Neuronal stem cell (in vitro differentiated cells): ENCODE results near the gene ADAMTS17.

Experiments used
- DNase-seq: peaks from one replicate; pipeline ENCODE4 v3.0.0-alpha.2; 2013; ENCODE audit warnings: low spot score
- H2AFZ ChIP-seq: one replicate; pipeline ENCODE4 v1.6.1; 2013; ENCODE audit warnings: mild to moderate bottlenecking, low read length, inconsistent platforms
- H2AK5ac ChIP-seq: 2 replicates; pipeline ENCODE4 v1.6.1; 2013; ENCODE audit warnings: low read depth, mild to moderate bottlenecking, inconsistent platforms, low read length, moderate library complexity, mixed read lengths
- H2BK120ac ChIP-seq: 2 replicates; pipeline ENCODE4 v1.6.1; 2013; ENCODE audit warnings: low read depth, mild to moderate bottlenecking, inconsistent platforms, low read length, moderate library complexity, mixed read lengths
- H2BK12ac ChIP-seq: one replicate; pipeline ENCODE4 v1.6.1; 2013; ENCODE audit warnings: low read length, inconsistent platforms
- H2BK15ac ChIP-seq: 2 replicates; pipeline ENCODE4 v1.6.1; 2013; ENCODE audit warnings: mild to moderate bottlenecking, low read length, inconsistent platforms, mixed read lengths
- H2BK5ac ChIP-seq: one replicate; pipeline ENCODE4 v1.6.1; 2013; ENCODE audit warnings: inconsistent platforms, mild to moderate bottlenecking, low read length, moderate library complexity
- H3K14ac ChIP-seq: one replicate; pipeline ENCODE4 v1.6.1; 2013; ENCODE audit warnings: low read length, inconsistent platforms
- H3K18ac ChIP-seq: 2 replicates; pipeline ENCODE4 v1.6.1; 2013; ENCODE audit warnings: low read length, inconsistent platforms
- H3K23ac ChIP-seq: 2 replicates; pipeline ENCODE4 v1.6.1; 2013; ENCODE audit warnings: low read depth, mild to moderate bottlenecking, mixed read lengths, low read length, inconsistent platforms; ENCODE audit not compliant: poor library complexity
- H3K27ac ChIP-seq: replicated peaks from 3 replicates; pipeline ENCODE4 v1.5.1; 2013; ENCODE audit warnings: low read length, inconsistent platforms
- H3K27me3 ChIP-seq, 3 experiments: 2 replicates each; pipeline ENCODE4 v1.6.1; 2013; ENCODE audit warnings: low read length in 3 of 3, mild to moderate bottlenecking in 2 of 3, inconsistent platforms in 1 of 3, low read depth in 1 of 3, mixed read lengths in 1 of 3, moderate library complexity in 1 of 3; ENCODE audit not compliant: control insufficient read depth in 3 of 3, insufficient read depth in 3 of 3
- H3K36me3 ChIP-seq, 2 donors: replicated peaks in 1 of 2; 2 replicates each; pipeline ENCODE4 v1.6.1; 2013; ENCODE audit warnings: low read length in 2 of 2; ENCODE audit not compliant: control insufficient read depth in 2 of 2, insufficient read depth in 2 of 2
- H3K4ac ChIP-seq: 2 replicates; pipeline ENCODE4 v1.6.1; 2013; ENCODE audit warnings: inconsistent platforms, mild to moderate bottlenecking, low read length, moderate library complexity
- H3K4me1 ChIP-seq, 2 donors: 1 replicate in 1 of 2; 2 replicates in 1 of 2; pipeline ENCODE4 v1.6.1; 2013; ENCODE audit warnings: low read length in 2 of 2, low read depth in 1 of 2; ENCODE audit not compliant: control insufficient read depth in 2 of 2, insufficient read depth in 1 of 2
- H3K4me2 ChIP-seq: one replicate; pipeline ENCODE4 v1.6.1; 2013; ENCODE audit warnings: mild to moderate bottlenecking, low read length, inconsistent platforms; ENCODE audit not compliant: insufficient read depth, poor library complexity, severe bottlenecking
- H3K4me3 ChIP-seq, 2 donors: 2 replicates each; pipeline ENCODE4 v1.5.1; 2013; ENCODE audit warnings: low read length in 2 of 2, mild to moderate bottlenecking in 2 of 2, inconsistent platforms in 1 of 2, moderate library complexity in 1 of 2
- H3K79me1 ChIP-seq: one replicate; pipeline ENCODE4 v1.6.1; 2013; ENCODE audit warnings: low read depth, mild to moderate bottlenecking, inconsistent platforms, low read length, moderate library complexity
- H3K9ac ChIP-seq: one replicate; pipeline ENCODE4 v1.6.1; 2013; ENCODE audit warnings: mild to moderate bottlenecking, low read depth, low read length, inconsistent platforms; ENCODE audit not compliant: poor library complexity
- H3K9me3 ChIP-seq, 2 donors: replicated peaks in 1 of 2; 2 replicates each; pipeline versions ENCODE3 to v1.6.1; 2013; ENCODE audit warnings: low read length in 2 of 2, mild to moderate bottlenecking in 2 of 2, inconsistent platforms in 1 of 2, low read depth in 1 of 2, mixed read lengths in 1 of 2, moderate library complexity in 1 of 2; ENCODE audit not compliant: control insufficient read depth in 2 of 2, insufficient read depth in 1 of 2
- H4K8ac ChIP-seq: one replicate; pipeline ENCODE4 v1.6.1; 2013; ENCODE audit warnings: low read depth, mild to moderate bottlenecking, inconsistent platforms, low read length, moderate library complexity
- H4K91ac ChIP-seq: one replicate; pipeline ENCODE4 v1.6.1; 2013; ENCODE audit warnings: low read length, low read depth, mild to moderate bottlenecking, inconsistent platforms; ENCODE audit not compliant: poor library complexity
- WGBS, 2 donors: extraction: QIAGEN DNeasy Blood & Tissue Kit; methylation state at CpG; one replicate each; pipeline ENCODE4 v1.1.7; 2013; ENCODE audit warnings: missing lambda C conversion rate in 2 of 2, mixed read lengths in 1 of 2; ENCODE audit not compliant: insufficient read length in 2 of 2, insufficient replicate concordance in 1 of 2; ENCODE audit errors: extremely low coverage in 2 of 2; 5-methylcytosine and 5-hydroxymethylcytosine counted together

Gene ADAMTS17

GRCh38 chr15:100032358-100033085, 309.3 kb downstream of the ADAMTS17 start:
- no peak overlapping the region for H3K14ac ChIP-seq
- H3K79me1 ChIP-seq: no peaks in the 10 kb centered on the region
- DNase-seq: no peak
- H3K9me3 ChIP-seq: peaks cover 0 to 6% of the 10 kb centered on the region in 2 donors
- H4K91ac ChIP-seq: no peak overlapping the region
- no peaks in the 10 kb centered on the region for H3K4me1 ChIP-seq
- no peak overlapping the region for H3K4me2 ChIP-seq
- no CpG with 5 or more reads among the region's 10 CpGs for WGBS, 2 donors
- no peak overlapping the region for H4K8ac ChIP-seq
- H3K27ac ChIP-seq: no peak overlapping the region
- H2AK5ac ChIP-seq: no peak overlapping the region
- no peaks in the 10 kb centered on the region for H3K27me3 ChIP-seq
- H3K23ac ChIP-seq: no peak overlapping the region
- H3K9ac ChIP-seq: no peak overlapping the region
- no peak overlapping the region for H2BK12ac ChIP-seq
- H2BK5ac ChIP-seq: no peak overlapping the region
- no peaks in the 10 kb centered on the region for H3K36me3 ChIP-seq
- no peak overlapping the region for H2BK15ac ChIP-seq
- H3K18ac ChIP-seq: no peak overlapping the region
- no peak overlapping the region for H2AFZ ChIP-seq
- no peak overlapping the region for H2BK120ac ChIP-seq
- no peak overlapping the region for H3K4me3 ChIP-seq
- H3K4ac ChIP-seq: no peak overlapping the region

- Histone ChIP-seq H3K23ac (no peak overlapping the region), H3K27ac (no peak overlapping the region), H4K91ac (no peak overlapping the region), H2BK15ac (no peak overlapping the region), H2BK12ac (no peak overlapping the region), H3K4me3 (no peak overlapping the region), H4K8ac (no peak overlapping the region), H3K27me3 (no peaks in the 10 kb centered on the region), H3K14ac (no peak overlapping the region), H3K36me3 (no peaks in the 10 kb centered on the region), H3K79me1 (no peaks in the 10 kb centered on the region), H3K18ac (no peak overlapping the region), H3K4me2 (no peak overlapping the region), H2BK120ac (no peak overlapping the region), H3K4ac (no peak overlapping the region), H3K9me3 (peaks cover 0 to 6% of the 10 kb centered on the region in 2 donors), H2BK5ac (no peak overlapping the region), H3K9ac (no peak overlapping the region), H3K4me1 (no peaks in the 10 kb centered on the region), H2AFZ (no peak overlapping the region), H2AK5ac (no peak overlapping the region)
- WGBS, 2 donors: no CpG with 5 or more reads among the region's 10 CpGs
- DNase-seq: no peak
Measured at GRCh38 chr15:100031665-100032357, 310.0 kb downstream of the ADAMTS17 start.

GRCh38 chr15:100030586-100031229, 311.1 kb downstream of the ADAMTS17 start:
- H2BK12ac ChIP-seq: no peak overlapping the region
- H3K9ac ChIP-seq: no peak overlapping the region
- no peak overlapping the region for H3K4ac ChIP-seq
- H3K36me3 ChIP-seq: no peaks in the 10 kb centered on the region
- no CpG with 5 or more reads among the region's 9 CpGs for WGBS, 2 donors
- peaks cover 0 to 6% of the 10 kb centered on the region in 2 donors for H3K9me3 ChIP-seq
- no peak overlapping the region for H3K18ac ChIP-seq
- H3K14ac ChIP-seq: no peak overlapping the region
- no peak for DNase-seq
- H2AK5ac ChIP-seq: no peak overlapping the region
- H2AFZ ChIP-seq: no peak overlapping the region
- no peaks in the 10 kb centered on the region for H3K4me1 ChIP-seq
- no peak overlapping the region for H3K23ac ChIP-seq
- no peak overlapping the region for H3K4me3 ChIP-seq
- no peak overlapping the region for H3K27ac ChIP-seq
- H2BK120ac ChIP-seq: no peak overlapping the region
- H3K79me1 ChIP-seq: no peaks in the 10 kb centered on the region
- no peak overlapping the region for H3K4me2 ChIP-seq
- H4K8ac ChIP-seq: no peak overlapping the region
- H3K27me3 ChIP-seq: no peaks in the 10 kb centered on the region
- H2BK5ac ChIP-seq: no peak overlapping the region
- no peak overlapping the region for H2BK15ac ChIP-seq
- H4K91ac ChIP-seq: no peak overlapping the region

- H3K18ac ChIP-seq: no peak overlapping the region
- no peak overlapping the region for H3K23ac ChIP-seq
- DNase-seq: no peak
- no peak overlapping the region for H4K91ac ChIP-seq
- H3K4me2 ChIP-seq: no peak overlapping the region
- no peak overlapping the region for H4K8ac ChIP-seq
- H2BK15ac ChIP-seq: no peak overlapping the region
- H3K4me1 ChIP-seq: no peaks in the 10 kb centered on the region
- H3K14ac ChIP-seq: no peak overlapping the region
- H3K9ac ChIP-seq: no peak overlapping the region
- WGBS, 2 donors: no CpG with 5 or more reads among the region's 9 CpGs
- H3K79me1 ChIP-seq: no peaks in the 10 kb centered on the region
- no peak overlapping the region for H2BK12ac ChIP-seq
- H2BK5ac ChIP-seq: no peak overlapping the region
- H3K4ac ChIP-seq: no peak overlapping the region
- no peak overlapping the region for H2AK5ac ChIP-seq
- no peak overlapping the region for H3K4me3 ChIP-seq
- H2BK120ac ChIP-seq: no peak overlapping the region
- H3K9me3 ChIP-seq: peaks cover 0 to 6% of the 10 kb centered on the region in 2 donors
- no peak overlapping the region for H2AFZ ChIP-seq
- no peak overlapping the region for H3K27ac ChIP-seq
- H3K27me3 ChIP-seq: no peaks in the 10 kb centered on the region
- H3K36me3 ChIP-seq: no peaks in the 10 kb centered on the region
Measured at GRCh38 chr15:100029868-100030479, 311.8 kb downstream of the ADAMTS17 start.
